Keratinocyte (primary cell): ENCODE results near the gene CLEC18C.
"Not testable (repeated sequence)": the region's sequence is repeated elsewhere in the genome, so short reads cannot be mapped to it uniquely, and the experiment has no call there.

Experiments used
- EZH2 ChIP-seq: IDR thresholded peaks from one replicate; pipeline ENCODE4 v1.6.1; 2012; ENCODE audit warnings: inconsistent platforms, mild to moderate bottlenecking, low read length, moderate library complexity
- TF ChIP-seq, protein P1 (sequence below), 3 experiments: IDR thresholded peaks in 1 of 3; conservative IDR thresholded peaks in 1 of 3; optimal IDR thresholded peaks in 1 of 3; 2 replicates in 2 of 3; 3 replicates in 1 of 3; pipeline versions ENCODE3 to v1.5.1; 2011; ENCODE audit warnings: low read length in 3 of 3, mild to moderate bottlenecking in 3 of 3, moderate library complexity in 2 of 3, control low read depth in 1 of 3, inconsistent platforms in 1 of 3; ENCODE audit not compliant: insufficient read depth in 2 of 3; ENCODE audit errors: extremely low read depth in 1 of 3

- TF ChIP-seq, protein P1, sequence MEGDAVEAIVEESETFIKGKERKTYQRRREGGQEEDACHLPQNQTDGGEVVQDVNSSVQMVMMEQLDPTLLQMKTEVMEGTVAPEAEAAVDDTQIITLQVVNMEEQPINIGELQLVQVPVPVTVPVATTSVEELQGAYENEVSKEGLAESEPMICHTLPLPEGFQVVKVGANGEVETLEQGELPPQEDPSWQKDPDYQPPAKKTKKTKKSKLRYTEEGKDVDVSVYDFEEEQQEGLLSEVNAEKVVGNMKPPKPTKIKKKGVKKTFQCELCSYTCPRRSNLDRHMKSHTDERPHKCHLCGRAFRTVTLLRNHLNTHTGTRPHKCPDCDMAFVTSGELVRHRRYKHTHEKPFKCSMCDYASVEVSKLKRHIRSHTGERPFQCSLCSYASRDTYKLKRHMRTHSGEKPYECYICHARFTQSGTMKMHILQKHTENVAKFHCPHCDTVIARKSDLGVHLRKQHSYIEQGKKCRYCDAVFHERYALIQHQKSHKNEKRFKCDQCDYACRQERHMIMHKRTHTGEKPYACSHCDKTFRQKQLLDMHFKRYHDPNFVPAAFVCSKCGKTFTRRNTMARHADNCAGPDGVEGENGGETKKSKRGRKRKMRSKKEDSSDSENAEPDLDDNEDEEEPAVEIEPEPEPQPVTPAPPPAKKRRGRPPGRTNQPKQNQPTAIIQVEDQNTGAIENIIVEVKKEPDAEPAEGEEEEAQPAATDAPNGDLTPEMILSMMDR (optimal IDR thresholded peaks at IDR 0.05 in 1 of 3, IDR thresholded peaks at IDR 0.05 in 1 of 3, conservative IDR thresholded peaks at IDR 0.05 in 1 of 3; ENCODE audit: extremely low read depth in 1 of 3, insufficient read depth in 2 of 3, low read length in 3 of 3): not testable (repeated sequence)
- not testable (repeated sequence) for TF ChIP-seq EZH2
Observed at GRCh38 chr16:70200063-70200462, 26.5 kb downstream of the CLEC18C start.
